NCI-H524 treated with DMSO at 0.1 percent for 48 hours (cell line): ENCODE data around the gene PSKH1.
"Not testable (repeated sequence)": the region's sequence is repeated elsewhere in the genome, so short reads cannot be mapped to it uniquely, and the experiment has no call there.

Experiments
- DNase-seq: peaks from one replicate; lab custom pipeline; 2025; lab: John Stamatoyannopoulos, UW

PSKH1 gene

GRCh38 chr16:67888331-67888730 is 4.7 kb upstream of the PSKH1 start:
- DNase-seq: no peak

- DNase-seq: no peak
These were observed 679 bp upstream of the PSKH1 start for GRCh38 chr16:67892375-67892774.

DNA sequence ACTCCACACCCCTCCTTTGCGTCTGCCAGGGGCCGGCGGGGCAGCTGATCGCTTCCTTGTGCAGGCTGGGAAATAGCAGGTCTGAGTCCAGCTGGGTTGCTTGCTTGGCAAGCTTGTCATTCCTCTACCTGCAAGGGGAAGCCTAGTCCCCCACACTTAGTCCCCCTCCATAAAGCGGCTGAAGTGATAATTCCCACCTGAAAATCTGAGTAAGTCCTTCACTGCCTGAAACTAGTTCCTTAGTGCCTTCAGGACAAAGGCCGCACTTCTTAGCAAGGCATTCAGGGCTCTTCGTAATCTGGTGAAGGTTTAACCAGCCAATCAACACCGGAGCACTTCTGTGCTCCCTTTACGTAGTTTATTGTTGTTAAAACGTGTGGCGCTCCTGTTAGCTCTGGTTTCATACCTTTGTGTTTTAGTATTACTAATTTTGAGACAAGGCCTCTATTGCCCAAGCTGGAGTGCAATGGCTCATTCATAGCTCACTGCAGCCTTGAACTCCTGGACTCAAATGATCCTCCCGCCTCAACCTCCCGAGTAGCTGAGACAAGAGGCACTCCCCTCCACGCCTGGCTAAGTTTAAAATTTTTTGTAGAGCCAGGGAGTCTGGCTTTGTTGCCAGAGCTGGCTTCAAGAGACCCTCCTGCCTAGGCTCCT is 817 bp downstream of the PSKH1 start:
- DNase-seq: no peak

DNA sequence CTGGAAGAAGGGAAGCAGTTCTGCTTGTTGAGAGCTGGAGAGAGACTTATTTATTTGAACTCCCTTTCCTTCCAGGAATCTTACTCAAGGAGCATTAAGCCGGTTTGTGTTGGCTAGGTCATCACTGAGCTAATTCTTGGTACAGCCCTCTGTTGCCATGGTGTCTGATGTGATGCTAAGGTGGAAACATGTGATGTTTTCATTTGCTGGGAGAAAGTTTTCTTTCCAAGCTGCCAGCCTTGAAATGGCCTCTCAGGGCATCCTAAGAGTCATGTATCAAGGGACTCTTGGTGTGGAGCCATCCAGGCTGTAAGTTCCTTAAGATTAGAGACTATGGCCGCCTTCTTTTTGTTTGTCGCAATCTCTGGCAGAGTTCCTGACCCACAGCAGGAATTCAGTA is 4.2 kb downstream of the PSKH1 start:
- DNase-seq: no peak

GRCh38 chr16:67901734-67902133 is 8.7 kb downstream of the PSKH1 start:
- no peak for DNase-seq

DNA sequence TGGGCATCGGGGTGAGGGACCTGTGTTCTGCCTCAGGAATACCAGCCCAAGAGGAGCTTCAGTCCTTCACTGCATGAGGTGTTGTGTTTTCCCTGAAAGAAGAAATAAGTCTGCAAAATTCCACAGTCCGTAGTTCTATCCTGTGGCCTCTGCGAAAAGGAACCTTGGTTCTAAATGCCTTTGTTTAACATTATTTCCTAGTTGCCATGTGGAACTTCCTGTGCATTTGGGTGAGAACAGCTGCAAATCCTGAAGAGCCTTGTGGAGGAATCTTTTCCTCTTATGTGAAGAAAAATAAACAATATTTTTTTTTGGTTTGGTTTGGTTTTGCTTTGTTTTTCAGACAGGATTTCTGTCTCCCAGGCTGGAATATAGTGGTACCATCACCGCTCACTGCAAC is 9.8 kb downstream of the PSKH1 start:
- no peak for DNase-seq

GRCh38 chr16:67907397-67908180 is 14.5 kb downstream of the PSKH1 start:
- no peak for DNase-seq

- DNase-seq: no peak
These were observed 16.1 kb downstream of the PSKH1 start for GRCh38 chr16:67909056-67909742.

GRCh38 chr16:67910158-67910557 is 17.1 kb downstream of the PSKH1 start:
- DNase-seq: no peak

- DNase-seq: no peak
These were observed 21.9 kb downstream of the PSKH1 start for GRCh38 chr16:67914758-67915495.

- not testable (repeated sequence) for DNase-seq
These were observed 22.4 kb downstream of the PSKH1 start for GRCh38 chr16:67915496-67915769.

- no peak for DNase-seq
These were observed 23.0 kb downstream of the PSKH1 start for GRCh38 chr16:67915831-67916723.

DNA sequence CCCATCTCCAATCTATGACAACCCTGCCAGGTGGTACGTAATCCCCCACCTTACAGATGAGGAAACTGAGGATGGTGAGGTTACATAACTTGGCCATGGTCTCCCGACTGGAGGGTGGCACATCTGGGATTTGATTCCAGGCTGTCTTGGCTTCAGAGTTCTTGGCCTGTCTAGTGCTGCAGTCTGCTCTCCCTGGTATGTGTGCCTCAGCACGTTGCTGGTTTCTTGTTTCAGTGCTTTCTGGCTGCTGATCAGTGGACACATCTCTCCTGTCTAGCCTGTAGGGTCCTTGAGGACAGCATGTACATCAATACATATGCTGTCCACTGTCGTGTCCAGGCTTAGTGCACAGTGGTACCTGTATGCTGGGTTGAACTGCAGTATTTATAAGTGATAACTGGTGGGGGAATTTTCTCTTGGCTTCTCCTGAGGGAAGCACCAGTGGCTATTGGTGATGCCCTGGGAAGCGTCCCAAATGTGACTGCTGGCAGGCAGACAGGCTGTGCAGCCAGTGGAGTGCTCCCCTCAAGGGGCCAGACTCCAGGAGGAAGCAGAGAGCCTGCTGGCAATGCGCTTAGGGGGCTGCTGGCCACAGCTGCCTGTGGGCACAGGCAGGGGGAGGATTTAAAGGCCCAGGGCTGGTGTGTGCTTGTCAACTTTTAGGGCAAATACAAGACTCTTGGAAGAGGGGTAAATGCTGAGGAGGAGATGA is 24.2 kb downstream of the PSKH1 start:
- DNase-seq: no peak

DNA sequence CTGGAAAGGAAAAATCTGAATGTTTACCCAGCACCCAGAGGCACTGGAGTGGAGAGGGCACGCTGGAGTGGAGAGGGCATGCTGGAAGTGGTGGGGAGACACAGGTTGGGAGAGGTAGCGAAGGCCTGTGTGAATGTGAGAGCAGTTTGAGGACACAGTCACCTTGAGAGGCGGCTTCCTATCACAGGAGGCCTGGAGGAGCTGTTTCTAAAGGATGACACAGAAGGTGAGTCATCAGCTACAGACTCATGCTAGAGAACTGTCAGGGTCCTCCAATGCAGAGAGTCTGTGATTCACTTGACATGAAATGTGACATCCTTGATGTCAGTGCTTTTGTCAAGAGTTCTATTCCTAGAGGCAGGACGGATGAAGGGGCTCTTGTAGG is 24.8 kb downstream of the PSKH1 start:
- DNase-seq: no peak

DNA sequence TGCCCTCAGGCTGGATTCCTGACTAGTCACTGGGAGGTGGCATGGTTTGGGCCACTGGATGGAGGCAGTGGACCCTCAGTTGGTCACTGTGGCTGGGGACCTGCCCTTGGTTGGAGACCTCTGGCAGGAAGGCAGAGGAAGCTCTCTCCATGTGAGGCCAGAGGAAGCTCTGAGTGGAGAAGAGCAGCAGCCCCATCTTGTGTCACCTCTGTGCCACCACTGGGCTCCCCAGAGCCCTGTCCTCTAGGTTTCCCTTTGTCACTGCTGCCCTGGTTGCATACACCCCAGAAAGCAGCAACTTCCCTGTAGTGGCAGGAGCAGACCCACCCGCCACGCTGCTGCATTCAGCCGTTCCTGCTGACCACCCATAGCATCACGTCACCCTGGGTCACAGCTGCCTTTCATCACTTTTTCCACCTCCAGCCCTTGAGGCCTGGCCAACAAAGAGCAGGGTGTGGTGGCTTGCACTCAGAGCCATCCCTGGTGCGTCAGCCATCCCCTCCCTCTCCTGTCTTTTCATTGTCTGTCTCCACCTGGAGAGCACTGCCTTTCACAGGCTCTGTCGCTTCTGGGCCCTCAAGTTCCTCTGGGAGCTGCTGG is 26.7 kb downstream of the PSKH1 start:
- DNase-seq: no peak

GRCh38 chr16:67922221-67922620 is 29.2 kb downstream of the PSKH1 start:
- DNase-seq: no peak

DNA sequence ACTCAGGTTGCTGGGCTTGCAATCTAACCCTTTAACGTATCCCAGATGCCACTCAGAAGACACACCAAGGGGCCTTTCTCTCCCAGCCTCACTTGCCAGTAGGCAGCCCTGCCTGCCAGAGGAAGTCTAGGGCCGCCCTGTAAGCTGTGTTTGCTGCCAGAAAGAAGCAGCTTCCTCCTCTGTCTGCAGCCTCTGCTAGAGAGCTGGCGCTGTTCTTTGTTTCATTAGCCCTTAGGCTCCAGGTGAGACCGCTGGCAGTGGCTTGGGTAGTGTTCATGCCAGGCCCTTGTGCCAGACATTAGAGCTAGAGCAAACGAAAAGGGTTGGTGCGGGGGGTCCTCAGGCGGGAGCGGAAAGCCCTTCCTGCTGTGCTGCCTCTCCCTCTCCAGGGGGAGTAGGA is 29.7 kb downstream of the PSKH1 start:
- DNase-seq: no peak

GRCh38 chr16:67923414-67924116 is 30.5 kb downstream of the PSKH1 start:
- no peak for DNase-seq

DNA sequence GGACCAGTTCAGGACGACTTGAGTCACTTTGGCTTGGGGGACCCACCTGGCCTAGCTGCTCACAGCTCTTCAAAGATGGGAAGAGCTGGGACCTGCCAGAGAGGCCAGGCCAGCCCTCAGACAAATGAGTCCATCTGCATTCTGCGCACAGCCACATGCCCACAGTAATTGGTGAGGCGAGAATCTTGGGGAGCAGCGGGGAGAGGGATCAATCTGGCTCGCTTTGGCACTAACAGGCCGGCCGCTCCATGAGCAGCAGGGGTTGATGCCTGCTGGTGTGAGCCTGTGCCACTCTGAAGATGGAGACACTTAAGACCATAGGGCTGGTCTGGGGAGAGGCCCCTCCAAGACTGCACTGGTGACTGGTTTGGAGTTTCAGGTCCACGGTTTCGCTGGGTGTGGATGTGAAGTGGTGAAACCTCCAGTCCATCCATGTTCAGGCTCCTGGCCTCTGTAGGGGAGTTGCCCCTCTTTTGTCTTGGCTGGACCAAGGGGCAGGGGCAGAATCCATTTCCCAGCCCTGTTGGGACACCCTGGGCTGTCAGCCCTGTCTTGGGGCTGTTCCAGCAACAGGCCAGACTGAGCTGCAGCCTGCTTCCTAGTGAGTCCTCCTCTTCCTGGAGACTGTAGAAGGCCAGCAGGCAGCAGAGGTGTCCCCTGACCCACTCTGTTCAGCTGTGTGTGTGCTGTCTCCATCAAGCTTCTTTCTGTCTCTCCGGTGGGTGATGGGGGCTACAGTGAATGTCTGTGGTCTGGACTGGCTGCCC is 31.3 kb downstream of the PSKH1 start:
- no peak for DNase-seq
